Left renal pelvis (tissue), 4 donors: Measurements from ENCODE around the gene MPPED2. TPM values are rescaled to one million over a fixed set of nuclear protein-coding genes. Genes with fewer than 3 reads are reported as not detected.
"Not testable (repeated sequence)": the region's sequence is repeated elsewhere in the genome, so short reads cannot be mapped to it uniquely, and the experiment has no call there.

Source experiments
- DNase-seq, 4 donors: peaks; one replicate each; pipeline ENCODE4 v3.0.0-alpha.2; 2013; ENCODE audit warnings: low read depth in 4 of 4, low spot score in 3 of 4
- polyA plus RNA-seq, 4 donors: library from polyadenylated mRNA; unstranded; fragments of 120-200 nt; gene quantifications; one replicate each; pipeline ENCODE4 v1.2.1, GENCODE V29; 2013; ENCODE audit not compliant: insufficient read length in 4 of 4

Gene MPPED2
- polyA plus RNA-seq, 4 donors: 18.8 to 58.4 (median 22.3) TPM

GRCh38 chr11:30579415-30580175 is 6.6 kb downstream of the MPPED2 start:
- no peak for DNase-seq

DNA sequence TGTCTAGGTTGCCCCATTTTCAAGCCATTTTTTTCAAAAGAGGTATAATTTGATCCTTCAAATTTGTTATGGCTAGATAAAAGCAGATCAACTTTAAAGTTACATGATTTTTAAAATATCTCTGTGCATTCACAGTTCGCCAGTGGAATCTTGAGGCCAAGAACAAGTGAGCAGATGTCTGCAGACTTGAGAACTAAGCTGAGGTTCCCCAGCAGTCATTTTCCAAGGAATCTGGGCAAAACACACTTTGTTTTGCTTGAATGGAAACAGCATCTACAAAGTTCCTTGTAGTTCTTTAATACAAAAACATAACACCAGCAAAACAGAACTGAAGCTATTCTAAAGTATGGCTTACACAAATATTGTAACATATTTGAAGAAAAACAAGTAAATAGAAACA is 7.7 kb downstream of the MPPED2 start:
- no peak for DNase-seq

DNA sequence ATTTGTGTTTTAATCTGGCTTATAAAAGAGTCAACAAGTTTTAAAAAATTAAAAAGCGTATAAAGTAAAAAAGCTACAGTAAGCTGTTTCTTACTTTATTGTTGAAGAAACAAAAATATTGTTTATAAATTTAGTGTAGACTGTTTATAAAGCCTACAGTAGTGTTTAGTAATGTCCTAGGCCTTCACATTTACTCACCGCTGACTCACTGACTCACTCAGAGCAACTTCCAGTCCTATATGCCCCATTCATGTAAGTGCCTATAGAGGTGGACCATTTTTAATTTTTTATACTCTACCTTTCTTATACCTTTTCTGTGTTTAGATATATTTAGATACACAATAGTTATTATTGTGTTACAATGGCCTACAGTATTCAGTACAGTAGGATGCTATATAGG is 12.2 kb downstream of the MPPED2 start:
- no peak for DNase-seq

- no peak for DNase-seq
Measured at GRCh38 chr11:30568931-30569330, 17.2 kb downstream of the MPPED2 start.

GRCh38 chr11:30567644-30568043 is 18.5 kb downstream of the MPPED2 start:
- DNase-seq: no peak

- DNase-seq: no peak
Measured at GRCh38 chr11:30567120-30567519, 19.0 kb downstream of the MPPED2 start.

DNA sequence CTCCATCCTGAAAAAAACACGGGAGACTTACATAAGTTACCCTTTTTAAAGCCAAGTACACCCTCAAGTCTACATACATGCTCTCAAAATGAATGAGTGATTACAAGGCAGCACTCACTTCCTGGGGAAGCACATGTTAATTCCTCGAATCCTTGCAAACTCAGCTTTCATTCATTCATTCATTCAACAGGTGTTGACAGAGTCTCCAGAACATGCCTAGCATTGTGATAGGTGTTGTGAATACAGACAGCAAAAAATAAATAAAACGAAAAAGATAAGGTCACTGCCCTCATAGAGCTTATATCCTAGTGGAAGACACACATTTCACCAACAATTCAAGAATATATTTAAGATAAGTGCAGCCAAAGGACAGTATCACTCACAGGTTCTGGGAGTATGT is 19.7 kb downstream of the MPPED2 start:
- no peak for DNase-seq

GRCh38 chr11:30565027-30565426 is 21.1 kb downstream of the MPPED2 start:
- no peak for DNase-seq

GRCh38 chr11:30561691-30562415 is 24.3 kb downstream of the MPPED2 start:
- DNase-seq: no peak

- DNase-seq: no peak
Measured at GRCh38 chr11:30560206-30561106, 25.7 kb downstream of the MPPED2 start.

DNA sequence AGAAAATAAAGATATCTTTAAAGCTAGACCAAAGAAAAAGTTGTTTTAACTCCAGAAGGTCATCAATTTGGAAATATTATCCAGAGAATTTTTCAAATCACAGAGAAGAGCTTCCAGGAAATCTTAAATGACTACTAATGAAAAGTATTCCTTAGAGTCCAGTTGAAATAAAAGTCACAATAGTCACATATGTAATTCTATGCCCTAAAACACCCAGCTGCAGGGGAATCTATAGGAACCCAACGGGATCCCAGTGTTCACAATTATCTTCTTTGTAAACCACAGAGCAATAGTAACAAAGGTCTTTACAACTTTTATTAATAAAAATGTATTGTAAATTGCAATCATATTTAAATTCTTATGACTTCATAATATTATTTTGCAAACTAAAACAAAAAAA is 27.1 kb downstream of the MPPED2 start:
- DNase-seq: no peak

- not testable (repeated sequence) for DNase-seq
Measured at GRCh38 chr11:30554587-30554986, 31.6 kb downstream of the MPPED2 start.

DNA sequence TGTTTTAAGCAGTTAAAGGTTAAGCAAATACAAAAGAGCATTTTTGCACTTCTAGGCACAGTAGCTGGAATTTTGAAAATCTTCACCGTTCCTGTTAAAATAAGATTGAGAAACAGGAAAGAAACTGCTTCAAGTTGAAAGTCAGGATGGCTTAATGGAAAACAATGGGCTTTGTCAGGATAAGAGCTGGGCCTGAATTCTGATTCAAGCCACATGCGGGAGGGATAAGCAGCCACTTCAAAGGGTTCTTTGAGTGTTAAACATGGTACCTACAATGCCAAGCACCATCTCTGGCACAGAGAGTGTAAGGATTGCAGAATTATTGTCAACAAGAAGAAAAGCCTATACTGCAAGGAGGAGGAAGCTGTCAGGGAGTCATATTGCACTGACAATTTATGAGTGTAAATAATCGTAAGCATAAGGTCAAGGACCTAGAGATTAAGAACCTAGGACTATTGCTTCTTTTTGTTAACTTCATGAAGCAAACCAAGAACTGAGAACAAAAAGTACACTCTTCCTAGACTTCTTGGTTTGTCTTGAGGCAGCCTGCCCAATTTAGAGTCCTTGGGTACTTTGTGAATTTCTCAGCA is 32.5 kb downstream of the MPPED2 start:
- DNase-seq: no peak

DNA sequence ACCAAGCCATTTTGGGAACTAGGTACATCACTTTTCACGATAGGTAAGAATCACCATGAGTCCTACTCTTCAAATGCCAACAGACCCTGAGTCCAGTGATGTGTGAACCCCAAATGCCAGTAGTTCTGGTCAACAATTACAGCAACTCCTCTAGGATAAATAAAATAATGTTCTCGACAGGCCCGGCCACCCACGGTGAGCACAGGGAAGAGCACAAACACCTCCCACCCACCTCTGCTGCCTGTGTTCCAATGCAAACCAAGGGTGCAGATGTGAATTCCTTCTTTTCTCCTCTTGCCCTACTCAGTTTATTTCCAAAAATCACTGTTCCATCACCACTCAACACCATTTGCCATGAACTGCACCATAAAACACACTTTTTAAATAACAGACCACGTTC is 33.3 kb downstream of the MPPED2 start:
- DNase-seq: no peak

DNA sequence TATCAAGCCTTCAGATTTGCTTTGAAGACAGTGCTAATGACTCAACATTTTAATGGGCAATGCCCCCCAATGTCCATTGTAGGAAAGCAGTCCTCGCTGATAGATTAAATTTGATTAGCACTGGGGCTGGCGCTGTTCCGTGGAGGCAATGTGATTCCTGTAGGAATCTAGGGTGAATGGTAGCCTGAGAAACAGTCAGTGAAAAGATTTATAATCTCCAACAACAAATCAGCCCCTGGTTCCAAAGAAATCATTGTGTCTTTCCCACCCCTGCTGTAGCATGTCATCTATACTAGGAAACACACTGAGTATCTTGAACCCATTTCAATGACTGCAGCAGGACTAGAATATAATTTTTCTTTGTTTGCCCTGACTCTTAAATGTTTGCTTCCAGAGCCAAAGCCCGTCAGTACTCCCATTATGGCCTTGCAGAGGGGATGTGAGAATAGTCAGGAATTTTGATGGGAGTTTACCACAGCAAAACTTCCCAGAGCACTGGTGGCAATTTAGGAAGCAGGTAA is 36.1 kb downstream of the MPPED2 start:
- no peak for DNase-seq

- DNase-seq: no peak
Measured at GRCh38 chr11:30549565-30549964, 36.6 kb downstream of the MPPED2 start.

GRCh38 chr11:30546334-30546733 is 39.8 kb downstream of the MPPED2 start:
- no peak for DNase-seq

DNA sequence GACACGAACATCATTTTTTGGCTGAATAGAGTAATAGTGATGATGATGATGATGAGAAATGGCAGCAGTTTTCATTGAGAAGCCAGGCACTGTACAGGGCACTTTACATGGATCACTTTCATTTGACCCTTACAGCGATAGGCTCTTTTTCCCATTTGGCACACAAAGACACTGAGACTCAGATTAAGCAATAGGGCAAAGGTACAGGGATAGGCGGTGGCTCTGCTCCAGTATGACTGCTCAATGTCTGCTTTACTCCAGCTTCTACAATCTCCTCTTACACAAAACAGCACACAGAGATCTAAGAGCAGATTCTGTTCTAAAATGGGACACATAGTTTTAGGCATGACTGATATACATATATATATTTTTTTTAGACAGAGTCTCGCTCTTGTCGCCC is 40.6 kb downstream of the MPPED2 start:
- no peak for DNase-seq

DNA sequence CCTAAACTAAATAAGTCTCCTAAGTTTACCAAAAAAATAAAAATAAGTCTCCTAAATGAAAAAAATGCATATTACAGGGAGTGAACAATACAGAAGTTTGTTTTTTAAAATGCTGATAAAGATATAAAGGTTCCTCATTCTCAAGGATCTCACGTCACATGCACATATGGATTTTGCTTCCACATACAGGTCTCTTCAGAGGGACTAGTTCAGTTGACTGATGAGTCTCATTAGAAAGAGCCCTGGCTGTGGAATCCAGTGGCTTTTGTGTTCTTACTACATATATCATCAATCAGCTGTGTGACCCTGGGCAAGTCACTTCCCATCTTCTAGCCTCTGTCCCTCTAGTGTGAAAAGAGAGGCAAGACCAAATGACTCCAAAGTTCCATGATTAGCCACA is 43.1 kb downstream of the MPPED2 start:
- no peak for DNase-seq

DNA sequence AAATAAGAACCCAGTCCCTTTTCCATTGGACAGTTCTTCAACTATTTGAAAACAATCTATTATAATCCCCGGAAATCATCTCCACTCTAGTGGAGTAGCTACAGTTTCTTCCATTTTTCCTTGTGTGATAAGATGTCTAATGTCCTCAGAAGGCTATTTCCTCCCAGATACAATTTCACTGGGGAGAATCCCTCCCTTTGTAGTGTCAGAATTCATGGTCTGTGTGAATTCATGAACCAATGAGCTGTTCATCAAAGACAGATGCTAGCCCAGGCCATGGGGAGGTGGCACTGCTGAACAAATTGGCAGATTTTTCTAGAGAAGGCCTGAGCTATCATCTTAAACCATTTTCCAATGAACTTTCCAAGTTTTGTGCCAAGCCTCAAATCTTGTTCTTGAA is 45.4 kb downstream of the MPPED2 start:
- DNase-seq: peak in 1 of 4 donors; percentile 29

GRCh38 chr11:30538251-30538650 is 47.9 kb downstream of the MPPED2 start:
- DNase-seq: no peak
